ENCODE results near the gene STARD10.

STARD10 gene

GRCh38 chr11:72707032-72707431, 86.8 kb downstream of the STARD10 start:
- Histone ChIP-seq H3K27ac (ENCODE audit: low read length) (no peak overlapping the region), H3K4me1 (ENCODE audit: low read length) (peaks cover 10% of the 10 kb centered on the region), H3K27me3 (ENCODE audit: low read depth, low read length) (no peaks in the 10 kb centered on the region), H3K36me3 (replicated peaks; ENCODE audit: low read depth, low read length) (peaks cover 66% of the 10 kb centered on the region), H3K4me2 (ENCODE audit: low read length) (no peak overlapping the region), H3K9me3 (ENCODE audit: insufficient read depth, low read length) (no peaks in the 10 kb centered on the region), H3K9ac (ENCODE audit: low read length) (no peak overlapping the region), H3K79me2 (ENCODE audit: low read length) (no peaks in the 10 kb centered on the region), H2AFZ (ENCODE audit: low read depth, low read length) (no peak overlapping the region), H4K20me1 (ENCODE audit: insufficient read depth, low read length) (peaks cover 45% of the 10 kb centered on the region), H3K4me3 (ENCODE audit: low read length) (no peak overlapping the region)
- TF ChIP-seq EZH2phosphoT487 (IDR thresholded peaks at IDR 0.05; ENCODE audit: low read depth), result no peak
- no peak for TF ChIP-seq CTCF (IDR thresholded peaks at IDR 0.05; ENCODE audit: low read depth, low read length)

GRCh38 chr11:72706579-72706978, 87.3 kb downstream of the STARD10 start:
- no peak overlapping the region for H3K27ac ChIP-seq (ENCODE audit: low read length)
- H2AFZ ChIP-seq (ENCODE audit: low read depth, low read length), result no peak overlapping the region
- H3K4me1 ChIP-seq (ENCODE audit: low read length), result peaks cover 14% of the 10 kb centered on the region
- TF ChIP-seq EZH2phosphoT487 (IDR thresholded peaks at IDR 0.05; ENCODE audit: low read depth) (no peak), CTCF (IDR thresholded peaks at IDR 0.05; ENCODE audit: low read depth, low read length) (no peak)
- no peak overlapping the region for H3K4me2 ChIP-seq (ENCODE audit: low read length)
- no peaks in the 10 kb centered on the region for H3K27me3 ChIP-seq (ENCODE audit: low read depth, low read length)
- no peaks in the 10 kb centered on the region for H3K9me3 ChIP-seq (ENCODE audit: insufficient read depth, low read length)
- no peak overlapping the region for H3K4me3 ChIP-seq (ENCODE audit: low read length)
- H3K36me3 ChIP-seq (replicated peaks; ENCODE audit: low read depth, low read length), result peaks cover 70% of the 10 kb centered on the region
- H4K20me1 ChIP-seq (ENCODE audit: insufficient read depth, low read length), result peaks cover 45% of the 10 kb centered on the region
- no peaks in the 10 kb centered on the region for H3K79me2 ChIP-seq (ENCODE audit: low read length)
- H3K9ac ChIP-seq (ENCODE audit: low read length), result no peak overlapping the region

GRCh38 chr11:72705442-72706365, 88.1 kb downstream of the STARD10 start:
- Histone ChIP-seq H2AFZ (ENCODE audit: low read depth, low read length) (no peak overlapping the region), H3K36me3 (replicated peaks; ENCODE audit: low read depth, low read length) (peaks cover 72% of the 10 kb centered on the region), H3K27ac (ENCODE audit: low read length) (no peak overlapping the region), H3K4me1 (ENCODE audit: low read length) (peaks cover 22% of the 10 kb centered on the region), H3K4me3 (ENCODE audit: low read length) (no peak overlapping the region), H3K9me3 (ENCODE audit: insufficient read depth, low read length) (no peaks in the 10 kb centered on the region), H3K79me2 (ENCODE audit: low read length) (no peaks in the 10 kb centered on the region), H4K20me1 (ENCODE audit: insufficient read depth, low read length) (peaks cover 44% of the 10 kb centered on the region), H3K9ac (ENCODE audit: low read length) (no peak overlapping the region), H3K27me3 (ENCODE audit: low read depth, low read length) (no peaks in the 10 kb centered on the region), H3K4me2 (ENCODE audit: low read length) (no peak overlapping the region)
- TF ChIP-seq CTCF (IDR thresholded peaks at IDR 0.05; ENCODE audit: low read depth, low read length) (no peak), EZH2phosphoT487 (IDR thresholded peaks at IDR 0.05; ENCODE audit: low read depth) (no peak)

DNA sequence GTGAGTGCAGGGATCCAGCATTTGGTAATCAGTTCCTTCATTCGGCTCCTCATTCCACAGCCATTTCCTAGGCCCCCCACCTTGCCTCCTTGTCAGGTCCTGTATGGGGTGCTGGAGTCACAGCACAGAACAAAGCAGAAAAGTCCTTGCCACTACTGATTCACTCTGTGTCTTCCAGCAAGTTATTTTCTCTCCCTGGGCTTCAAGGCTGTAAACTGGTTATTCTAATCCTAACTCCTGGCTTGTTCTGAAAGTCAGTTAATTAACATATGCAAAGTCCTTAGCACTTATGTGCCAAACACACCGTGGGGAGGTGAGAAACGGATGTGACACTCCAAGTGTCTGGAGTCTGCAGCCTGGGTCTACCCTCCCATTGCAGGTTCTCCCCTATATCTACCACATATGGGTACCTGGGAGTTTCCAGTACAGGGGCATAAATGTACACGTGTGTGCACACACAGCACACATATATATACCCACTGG, 89.0 kb downstream of the STARD10 start:
- H3K4me2 ChIP-seq (ENCODE audit: low read length), result no peak overlapping the region
- peaks cover 23% of the 10 kb centered on the region for H3K4me1 ChIP-seq (ENCODE audit: low read length)
- H3K4me3 ChIP-seq (ENCODE audit: low read length), result no peak overlapping the region
- no peaks in the 10 kb centered on the region for H3K27me3 ChIP-seq (ENCODE audit: low read depth, low read length)
- H3K9ac ChIP-seq (ENCODE audit: low read length), result no peak overlapping the region
- H3K9me3 ChIP-seq (ENCODE audit: insufficient read depth, low read length), result no peaks in the 10 kb centered on the region
- no peaks in the 10 kb centered on the region for H3K79me2 ChIP-seq (ENCODE audit: low read length)
- peaks cover 47% of the 10 kb centered on the region for H4K20me1 ChIP-seq (ENCODE audit: insufficient read depth, low read length)
- H2AFZ ChIP-seq (ENCODE audit: low read depth, low read length), result no peak overlapping the region
- peaks cover 75% of the 10 kb centered on the region for H3K36me3 ChIP-seq (replicated peaks; ENCODE audit: low read depth, low read length)
- no peak overlapping the region for H3K27ac ChIP-seq (ENCODE audit: low read length)
- no peak for TF ChIP-seq CTCF (IDR thresholded peaks at IDR 0.05; ENCODE audit: low read depth, low read length)
- TF ChIP-seq EZH2phosphoT487 (IDR thresholded peaks at IDR 0.05; ENCODE audit: low read depth), result no peak
